ENCODE data around the gene PPIE.

PPIE gene

GRCh38 chr1:39779821-39780220 lies 41.1 kb downstream of the PPIE start:
- no peak for TF ChIP-seq CTCF (IDR thresholded peaks at IDR 0.05)

GRCh38 chr1:39781349-39781715 lies 42.6 kb downstream of the PPIE start:
- no peak for TF ChIP-seq CTCF (IDR thresholded peaks at IDR 0.05)

- TF ChIP-seq CTCF (IDR thresholded peaks at IDR 0.05): no peak
Observed at GRCh38 chr1:39782103-39782502, 43.4 kb downstream of the PPIE start.

- no peak for TF ChIP-seq CTCF (IDR thresholded peaks at IDR 0.05)
Observed at GRCh38 chr1:39787468-39787867, 48.8 kb downstream of the PPIE start.

- TF ChIP-seq CTCF (IDR thresholded peaks at IDR 0.05): no peak
Observed at GRCh38 chr1:39788426-39788757, 49.7 kb downstream of the PPIE start.

GRCh38 chr1:39788758-39789570 lies 50.3 kb downstream of the PPIE start, which contains the start of gene BMP8B:
Gene BMP8B, minus strand, starts transcription at chr1:39788865. Its CDS starts 380 bp downstream, at chr1:39788485.
- no peak for TF ChIP-seq CTCF (IDR thresholded peaks at IDR 0.05)

- no peak for TF ChIP-seq CTCF (IDR thresholded peaks at IDR 0.05)
Observed at GRCh38 chr1:39789571-39790110, 51.0 kb downstream of the PPIE start.

Data from LNCAP (cell line).